Right ventricle myocardium inferior (tissue), 1 donor: ENCODE data around the gene PTPRA. TPM values are rescaled to one million over a fixed set of nuclear protein-coding genes. Genes with fewer than 3 reads are reported as not detected.
"Not testable (repeated sequence)": the region's sequence is repeated elsewhere in the genome, so short reads cannot be mapped to it uniquely, and the experiment has no call there.

Experiments used
- ATAC-seq: fragments of 200-7000 bp; cut with Tn5 transposase; one replicate; pipeline ENCODE4 v1.9.1; 2020; ENCODE audit warnings: mild to moderate bottlenecking, moderate library complexity
- DNase-seq: peaks from one replicate; pipeline ENCODE4 v3.0.0; 2021; ENCODE audit errors: missing footprints
- intact Hi-C: fragments of 100-400 bp; cut with DNase I; formaldehyde crosslinking; loops from one replicate; pipeline ENCODE4 v1.11.0; 2022
- total RNA-seq: library from RNA; stranded (reverse); fragmentation: NEBNext Ultra II Directional; extraction: Animal tissue kit (Norgen Biotek cat#: 25700); gene quantifications from one replicate; pipeline ENCODE4 v1.2.1, GENCODE V29; 2021
- donor health status: DM: no; HTN: yes; CAD: no; lungs with severe emphysema.

PTPRA gene
- total RNA-seq, 1 donor from 2014 or later, result 26.5 TPM

DNA sequence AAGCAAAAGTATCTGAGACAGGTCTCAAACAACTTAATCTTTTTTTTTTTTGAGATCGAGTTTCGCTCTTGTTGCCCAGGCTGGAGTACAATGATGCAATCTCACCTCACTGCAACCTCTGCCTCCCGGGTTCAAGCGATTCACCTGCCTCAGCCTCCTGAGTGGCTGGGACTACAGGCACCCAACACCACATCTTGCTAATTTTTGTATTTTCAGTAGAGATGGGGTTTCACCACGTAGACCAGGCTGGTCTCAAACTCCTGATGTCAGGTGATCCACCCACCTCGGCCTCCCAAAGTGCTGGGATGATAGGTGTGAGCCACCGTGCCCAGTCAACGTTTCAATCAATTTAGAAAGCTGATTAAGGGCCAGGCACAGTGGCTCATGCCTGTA is 200.0 kb downstream of the PTPRA start:
- ATAC-seq, result not testable (repeated sequence)

GRCh38 chr20:3074812-3075211 is 201.5 kb downstream of the PTPRA start:
- ATAC-seq (no peak), DNase-seq (no peak)
- intact Hi-C loops, result loop anchor here (5.0 kb wide), 1 partner anchor 37 kb away; no protein-coding TSS in a partner anchor

More for the DNA sequence above, 200.0 kb downstream of the PTPRA start:
- intact Hi-C loops, DNase-seq: not testable (repeated sequence)

GRCh38 chr20:3075315-3075714 is 202.0 kb downstream of the PTPRA start:
- intact Hi-C loops, result loop anchor here (5.0 kb wide), 1 partner anchor 37 kb away; no protein-coding TSS in a partner anchor
- not testable (repeated sequence) for ATAC-seq

GRCh38 chr20:3077618-3078134 is 204.4 kb downstream of the PTPRA start:
- intact Hi-C loops, result loop anchor here (5.0 kb wide), 1 partner anchor 35 kb away; no protein-coding TSS in a partner anchor
- DNase-seq (no peak), ATAC-seq (no peak)

More at GRCh38 chr20:3075315-3075714, 202.0 kb downstream of the PTPRA start:
- DNase-seq, result not testable (repeated sequence)

DNA sequence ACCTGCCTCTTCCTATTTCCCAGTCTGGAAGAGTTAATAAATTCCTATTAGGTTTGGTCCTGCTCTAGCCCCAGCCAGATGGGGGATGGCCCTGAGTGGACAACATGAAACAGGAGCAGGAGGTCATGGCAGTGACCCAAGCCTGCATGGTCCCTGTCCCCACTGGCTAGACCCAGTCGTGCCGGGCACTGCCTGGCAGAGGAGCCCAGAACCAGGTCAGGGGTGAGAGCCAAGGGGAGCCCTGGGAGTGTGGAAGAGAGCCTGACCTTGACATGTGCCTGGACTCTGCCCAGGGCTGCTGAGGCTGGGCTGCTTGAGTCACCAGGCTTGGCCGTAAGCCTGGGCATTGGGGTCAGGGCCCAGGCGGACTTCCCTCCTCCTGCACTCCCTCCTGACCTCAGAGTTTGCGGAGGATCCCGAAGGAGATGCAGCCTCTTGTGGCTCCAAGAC is 207.7 kb downstream of the PTPRA start:
- DNase-seq (peak; percentile 87), ATAC-seq (peak; percentile 95)
- intact Hi-C loops, result no loop called here

- intact Hi-C loops, result no loop called here
- no peak for ATAC-seq
- DNase-seq, result no peak
These were observed 208.4 kb downstream of the PTPRA start for GRCh38 chr20:3081641-3082040.

GRCh38 chr20:3082306-3082951 is 209.1 kb downstream of the PTPRA start:
- ATAC-seq (no peak), DNase-seq (no peak)
- intact Hi-C loops, result no loop called here

- ATAC-seq (no peak), DNase-seq (no peak)
- intact Hi-C loops, result no loop called here
These were observed 210.0 kb downstream of the PTPRA start for GRCh38 chr20:3082955-3083952.

GRCh38 chr20:3084283-3084985 is 211.2 kb downstream of the PTPRA start, which contains the start of gene AVP:
AVP (minus strand) TSS chr20:3084724; CDS start chr20:3084674, 50 bp downstream.
- ATAC-seq (no peak), DNase-seq (no peak)
- intact Hi-C loops, result no loop called here

- DNase-seq (no peak), ATAC-seq (no peak)
- intact Hi-C loops, result no loop called here
These were observed 211.7 kb downstream of the PTPRA start for GRCh38 chr20:3084986-3085360.

- no peak for ATAC-seq
- DNase-seq, result no peak
- intact Hi-C loops, result no loop called here
These were observed 212.3 kb downstream of the PTPRA start for GRCh38 chr20:3085571-3086072.

GRCh38 chr20:3088031-3088430 is 214.8 kb downstream of the PTPRA start:
- ATAC-seq (no peak), DNase-seq (no peak)
- intact Hi-C loops, result no loop called here

Other genes starting within 250 kb of the PTPRA start
- gene NOP56, start 220.8 kb upstream of the PTPRA start, total RNA-seq, result 46.7 TPM
- 255 TPM for gene IDH3B, start 209.3 kb upstream of the PTPRA start, total RNA-seq
- gene EBF4, start 180.7 kb upstream of the PTPRA start, total RNA-seq, result 4.7 TPM
- gene CPXM1, start 72.9 kb upstream of the PTPRA start, total RNA-seq, result 2.3 TPM
- not detected for gene C20orf141, start 58.5 kb upstream of the PTPRA start, total RNA-seq
- not detected for gene TMEM239, start 57.1 kb upstream of the PTPRA start, total RNA-seq
- gene PCED1A, start 32.8 kb upstream of the PTPRA start, total RNA-seq, result 10.7 TPM
- gene VPS16, start 32.7 kb upstream of the PTPRA start, total RNA-seq, result 18.0 TPM
- gene GNRH2, start 170.1 kb downstream of the PTPRA start, total RNA-seq, result not detected
- gene MRPS26, start 172.6 kb downstream of the PTPRA start, total RNA-seq, result 52.2 TPM
- gene OXT, start 198.1 kb downstream of the PTPRA start, total RNA-seq, result 0.54 TPM
- 0.84 TPM for gene AVP, start 211.2 kb downstream of the PTPRA start, total RNA-seq